HepG2 (cell line): ENCODE measurements around the gene HPD. TPM values are rescaled to one million over a fixed set of nuclear protein-coding genes. Genes with fewer than 3 reads are reported as not detected.

ENCODE experiments used
- AKAP8 ChIP-seq: sonication (generic); formaldehyde crosslinking; IDR thresholded peaks from 2 replicates; pipeline ENCODE4 v1.5.1; 2020; ENCODE audit warnings: mild to moderate bottlenecking, missing genetic modification reagents
- ATF5 ChIP-seq: sonication (generic); formaldehyde crosslinking; IDR thresholded peaks from 2 replicates; pipeline ENCODE4 v1.4.0; 2020; ENCODE audit warnings: mild to moderate bottlenecking, low read depth, missing genetic modification reagents
- FOSL2 ChIP-seq: sonication (generic); formaldehyde crosslinking; IDR thresholded peaks from 2 replicates; pipeline ENCODE4 v1.4.0; 2020; ENCODE audit warnings: missing genetic modification reagents
- FOXM1 ChIP-seq: sonication (generic); formaldehyde crosslinking; IDR thresholded peaks from 2 replicates; pipeline ENCODE4 v1.5.0; 2020; ENCODE audit warnings: missing genetic modification reagents
- HNF1A ChIP-seq, 2 experiments: sonication (generic) in 1 of 2; formaldehyde crosslinking in 1 of 2; IDR thresholded peaks; 2 replicates each; pipeline versions ENCODE4 v1.4.0 to v1.6.1; 2016 to 2020; ENCODE audit warnings: borderline replicate concordance in 1 of 2, low read depth in 1 of 2, mild to moderate bottlenecking in 1 of 2, missing genetic modification reagents in 1 of 2
- JARID2 ChIP-seq: sonication (generic); formaldehyde crosslinking; IDR thresholded peaks from 2 replicates; pipeline ENCODE4 v1.8.1; 2023; ENCODE audit warnings: missing genetic modification reagents, inconsistent platforms; ENCODE audit not compliant: insufficient replicate concordance
- JUND ChIP-seq: sonication (generic); formaldehyde crosslinking; IDR thresholded peaks from 2 replicates; pipeline ENCODE4 v1.8.0; 2022; ENCODE audit warnings: mild to moderate bottlenecking, missing genetic modification reagents
- KLF9 ChIP-seq: IDR thresholded peaks from 2 replicates; pipeline ENCODE4 v1.6.1; 2016; ENCODE audit warnings: low read depth
- NBN ChIP-seq: fragments of 450-650 bp; conservative IDR thresholded peaks from 2 replicates; pipeline ENCODE4 v1.6.1; 2017
- NONO ChIP-seq, 2 experiments: fragments of 450-650 bp in 1 of 2; sonication (generic) in 1 of 2; formaldehyde crosslinking in 1 of 2; IDR thresholded peaks in 1 of 2; conservative IDR thresholded peaks in 1 of 2; 2 replicates each; pipeline versions ENCODE4 v1.6.1 to v1.8.0; 2017 to 2022; ENCODE audit warnings: mild to moderate bottlenecking in 1 of 2, missing genetic modification reagents in 1 of 2, moderate library complexity in 1 of 2
- TFDP1 ChIP-seq: IDR thresholded peaks from 2 replicates; pipeline ENCODE4 v1.6.1; 2016; ENCODE audit warnings: missing compliant biosample characterization, missing genetic modification reagents, borderline replicate concordance
- USF2 ChIP-seq, 2 experiments: sonication (generic) in 1 of 2; formaldehyde crosslinking in 1 of 2; IDR thresholded peaks; 2 replicates each; pipeline versions ENCODE4 v1.5.1 to v1.6.1; 2011 to 2020; ENCODE audit warnings: borderline replicate concordance in 1 of 2, low read depth in 1 of 2, low read length in 1 of 2, mild to moderate bottlenecking in 1 of 2, missing genetic modification reagents in 1 of 2, moderate library complexity in 1 of 2
- ZFP90 ChIP-seq: sonication (generic); formaldehyde crosslinking; IDR thresholded peaks from 2 replicates; pipeline ENCODE4 v1.8.0; 2022; ENCODE audit warnings: missing genetic modification reagents, mild to moderate bottlenecking, inconsistent platforms, borderline replicate concordance
- ZKSCAN8 ChIP-seq: IDR thresholded peaks from 2 replicates; pipeline ENCODE4 v1.6.1; 2016; ENCODE audit warnings: borderline replicate concordance, missing genetic modification reagents, missing compliant biosample characterization
- ZNF549 ChIP-seq: sonication (generic); formaldehyde crosslinking; IDR thresholded peaks from 2 replicates; pipeline ENCODE4 v1.5.0; 2020; ENCODE audit warnings: missing genetic modification reagents
- ZNF674 ChIP-seq: sonication (generic); formaldehyde crosslinking; IDR thresholded peaks from 2 replicates; pipeline ENCODE4 v1.5.0; 2020; ENCODE audit warnings: low read depth, mild to moderate bottlenecking, missing genetic modification reagents
- ZNF720 ChIP-seq: sonication (generic); formaldehyde crosslinking; IDR thresholded peaks from 2 replicates; pipeline ENCODE4 v1.4.0; 2020; ENCODE audit warnings: missing genetic modification reagents
- ZNF746 ChIP-seq: sonication (generic); formaldehyde crosslinking; IDR thresholded peaks from 2 replicates; pipeline ENCODE4 v1.8.0; 2022; ENCODE audit warnings: mild to moderate bottlenecking, missing genetic modification reagents
- polyA plus RNA-seq, 8 experiments: library from polyadenylated mRNA; depleted of rRNA in 3 of 8; stranded (reverse) in 7 of 8; unstranded in 1 of 8; fragments of >200 nt; fragmentation: Illumina TruSeq in 4 of 8; extraction: Trizol in 4 of 8; gene quantifications; 2 replicates each; pipeline versions ENCODE4 v1.2.1 to v1.2.3, GENCODE V29; 2011 to 2016; ENCODE audit warnings: low read depth in 4 of 8, missing spikeins in 1 of 8, mixed read lengths in 1 of 8; ENCODE audit not compliant: insufficient read depth in 1 of 8
- total RNA-seq, 5 experiments: library from RNA; depleted of rRNA; stranded (reverse); fragments of >200 nt; fragmentation: Illumina TruSeq; extraction: Trizol; gene quantifications; 2 replicates each; pipeline ENCODE4 v1.2.3, GENCODE V29; 2016; ENCODE audit warnings: low read depth in 1 of 5

Gene HPD
- total and polyA plus RNA-seq, 2 of the 13 experiments (the other 11 are each of a cell fraction or from before 2014, with no cell fraction given): 120 to 195 TPM

- TF ChIP-seq USF2 (IDR thresholded peaks at IDR 0.05; ENCODE audit: low read depth, low read length) (no peak), USF2 (CRISPR knock-in tag; IDR thresholded peaks at IDR 0.05; ENCODE audit: borderline replicate concordance) (no peak), JARID2 (CRISPR knock-in tag) (no peak), TFDP1 (no peak), AKAP8 (CRISPR knock-in tag) (no peak), JUND (CRISPR knock-in tag) (no peak), ZKSCAN8 (CRISPR knock-in tag) (peak; percentile 96), ZFP90 (CRISPR knock-in tag) (no peak), ATF5 (CRISPR knock-in tag) (no peak), ZNF720 (no peak), FOSL2 (CRISPR knock-in tag) (peak; percentile 23; the same call in 1 of the 2 replicates), ZNF549 (CRISPR knock-in tag) (no peak), NBN (no peak), KLF9 (CRISPR knock-in tag) (no peak), ZNF674 (CRISPR knock-in tag) (no peak), FOXM1 (no peak), NONO (IDR thresholded peaks at IDR 0.05) (no peak), NONO (CRISPR knock-in tag; conservative IDR thresholded peaks at IDR 0.05) (peak; percentile 56), HNF1A (IDR thresholded peaks at IDR 0.05; ENCODE audit: low read depth) (no peak), HNF1A (CRISPR knock-in tag; IDR thresholded peaks at IDR 0.05; ENCODE audit: borderline replicate concordance) (no peak; the same call in 1 of the 2 replicates), ZNF746 (CRISPR knock-in tag) (no peak)
These were observed 63.4 kb downstream of the HPD start (continued) for GRCh38 chr12:121795034-121795968.
